Kidney (tissue), 14 donors: ENCODE measurements around the gene CPSF4. TPM values are rescaled to one million over a fixed set of nuclear protein-coding genes. Genes with fewer than 3 reads are reported as not detected.

Experiments used
- DNase-seq, 5 donors: peaks; one replicate each; pipeline ENCODE4 v3.0.0-alpha.2; 2013 to 2020
- FAIRE-seq: peaks from 2 replicates; lab custom pipeline; 2012; peaks lifted over from hg19 to GRCh38; lab: Jason Lieb, UNC
- H3K27ac ChIP-seq, 2 donors: one replicate each; pipeline ENCODE4 v1.7.0; 2013; ENCODE audit warnings: low read depth in 2 of 2, low read length in 2 of 2, inconsistent platforms in 1 of 2
- H3K27me3 ChIP-seq: one replicate; pipeline ENCODE4 v1.7.1; 2013; ENCODE audit warnings: low read length, inconsistent platforms; ENCODE audit not compliant: control insufficient read depth, insufficient read depth
- H3K36me3 ChIP-seq, 3 donors: one replicate each; pipeline versions ENCODE4 v1.7.0 to v1.7.1; 2013; ENCODE audit warnings: low read length in 3 of 3, control low read depth in 1 of 3, inconsistent platforms in 1 of 3; ENCODE audit not compliant: insufficient read depth in 3 of 3, control insufficient read depth in 2 of 3
- H3K4me1 ChIP-seq, 3 donors: one replicate each; pipeline versions ENCODE4 v1.7.0 to v1.7.1; 2013; ENCODE audit warnings: low read length in 3 of 3, inconsistent platforms in 1 of 3, low read depth in 1 of 3; ENCODE audit not compliant: control insufficient read depth in 2 of 3, insufficient read depth in 2 of 3
- H3K4me3 ChIP-seq, 3 donors: one replicate each; pipeline versions ENCODE4 v1.7.0 to v1.8.1; 2013; ENCODE audit warnings: low read length in 3 of 3, control low read depth in 1 of 3, inconsistent platforms in 1 of 3
- H3K9ac ChIP-seq, 3 donors: one replicate each; pipeline versions ENCODE4 v1.7.0 to v1.7.1; 2013; ENCODE audit warnings: low read length in 3 of 3, control low read depth in 1 of 3, inconsistent platforms in 1 of 3
- H3K9me3 ChIP-seq, 3 donors: one replicate each; pipeline versions ENCODE4 v1.7.0 to v1.7.1; 2013; ENCODE audit warnings: low read length in 3 of 3, control low read depth in 1 of 3, inconsistent platforms in 1 of 3; ENCODE audit not compliant: control insufficient read depth in 2 of 3, insufficient read depth in 1 of 3
- intact Hi-C: fragments of 100-400 bp; cut with DNase I; formaldehyde crosslinking; loops from one replicate; pipeline ENCODE4 v1.11.1; 2022
- polyA plus RNA-seq: library from polyadenylated mRNA; stranded (reverse); fragments of 350-450 nt; fragmentation: Illumina TruSeq; extraction: RNeasy Lipid Tissue Mini Kit (QIAGEN cat#74804); gene quantifications from one replicate; pipeline ENCODE4 v1.2.3, GENCODE V29; 2014; ENCODE audit warnings: low read depth, low replicate concordance; ENCODE audit not compliant: insufficient read depth
- total RNA-seq: library from RNA; stranded (reverse); fragmentation: NEBNext Ultra II Directional; extraction: Animal tissue kit (Norgen Biotek cat#: 25700); gene quantifications from one replicate; pipeline ENCODE4 v1.2.1, GENCODE V29; 2021
- TF ChIP-seq, protein P1 (sequence below): IDR thresholded peaks from 3 replicates; pipeline ENCODE4 v1.5.1; 2012; ENCODE audit warnings: mild to moderate bottlenecking, moderate library complexity, borderline replicate concordance; ENCODE audit not compliant: insufficient read depth; ENCODE audit errors: extremely low read depth
- donor health status: control.
- donor health status: control.
- donor health status: control.
- donor health status: control.
- donor health status: control.
- donor health status: DM: yes; HTN: yes; CAD: no.
- donor health status: Normal renal cell carcinoma (clear cell type).

Gene CPSF4
- total and polyA plus RNA-seq, 2 donors from 2014 or later, result 24.2 to 28.9 TPM

DNA sequence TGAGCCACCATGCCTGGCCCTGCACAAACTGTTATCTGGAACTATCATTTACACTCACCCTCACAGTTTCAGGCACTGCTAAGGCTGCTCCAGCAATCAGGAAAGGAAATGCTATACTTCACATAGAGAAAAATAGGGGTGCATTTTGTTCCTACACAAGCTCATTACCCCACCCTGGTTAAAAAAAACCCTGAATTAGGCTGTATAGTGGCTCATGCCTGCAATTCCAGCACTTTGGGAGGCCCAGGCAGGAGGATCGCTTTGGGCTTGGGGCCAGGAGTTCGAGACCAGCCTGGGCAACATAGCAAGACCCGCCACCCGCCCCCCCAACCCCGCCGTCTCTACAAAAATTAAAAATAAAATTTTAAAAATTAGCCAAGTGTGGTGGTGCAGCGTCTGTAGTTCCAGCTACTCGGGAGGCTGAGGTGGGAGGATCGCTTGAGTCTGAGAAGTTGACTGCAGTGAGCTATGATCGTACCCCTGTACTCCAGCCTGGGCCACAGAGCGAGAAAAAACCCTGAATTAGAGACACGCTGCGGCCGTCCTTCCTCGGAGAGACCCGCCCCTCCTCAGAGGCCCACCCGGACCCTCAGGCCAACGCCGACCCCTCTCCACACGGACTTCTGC is 684 bp upstream of the CPSF4 start:
- TF ChIP-seq, protein P1, sequence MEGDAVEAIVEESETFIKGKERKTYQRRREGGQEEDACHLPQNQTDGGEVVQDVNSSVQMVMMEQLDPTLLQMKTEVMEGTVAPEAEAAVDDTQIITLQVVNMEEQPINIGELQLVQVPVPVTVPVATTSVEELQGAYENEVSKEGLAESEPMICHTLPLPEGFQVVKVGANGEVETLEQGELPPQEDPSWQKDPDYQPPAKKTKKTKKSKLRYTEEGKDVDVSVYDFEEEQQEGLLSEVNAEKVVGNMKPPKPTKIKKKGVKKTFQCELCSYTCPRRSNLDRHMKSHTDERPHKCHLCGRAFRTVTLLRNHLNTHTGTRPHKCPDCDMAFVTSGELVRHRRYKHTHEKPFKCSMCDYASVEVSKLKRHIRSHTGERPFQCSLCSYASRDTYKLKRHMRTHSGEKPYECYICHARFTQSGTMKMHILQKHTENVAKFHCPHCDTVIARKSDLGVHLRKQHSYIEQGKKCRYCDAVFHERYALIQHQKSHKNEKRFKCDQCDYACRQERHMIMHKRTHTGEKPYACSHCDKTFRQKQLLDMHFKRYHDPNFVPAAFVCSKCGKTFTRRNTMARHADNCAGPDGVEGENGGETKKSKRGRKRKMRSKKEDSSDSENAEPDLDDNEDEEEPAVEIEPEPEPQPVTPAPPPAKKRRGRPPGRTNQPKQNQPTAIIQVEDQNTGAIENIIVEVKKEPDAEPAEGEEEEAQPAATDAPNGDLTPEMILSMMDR, result no peak
- Histone ChIP-seq H3K4me3 (peak overlapping the region; percentile 72 to 85 (median 81)), H3K4me1 (peaks cover 0 to 15% (median 3%) of the 10 kb centered on the region in 3 donors), H3K9me3 (no peaks in the 10 kb centered on the region), H3K27me3 (no peaks in the 10 kb centered on the region), H3K27ac (peak overlapping the region; percentile 65 to 82), H3K36me3 (peaks cover 0 to 9% (median 2%) of the 10 kb centered on the region in 3 donors), H3K9ac (peak overlapping the region in 2 of 3 donors; percentile 33 to 81)
- DNase-seq (no peak), FAIRE-seq (no peak)
- intact Hi-C loops, result no loop called here

- intact Hi-C loops, result no loop called here
- H3K9me3 ChIP-seq, result no peaks in the 10 kb centered on the region
- FAIRE-seq (no peak), DNase-seq (no peak)
- peaks cover 0 to 15% (median 3%) of the 10 kb centered on the region in 3 donors for H3K4me1 ChIP-seq
- peaks cover 0 to 6% (median 0%) of the 10 kb centered on the region in 3 donors for H3K36me3 ChIP-seq
- TF ChIP-seq, protein P1, result no peak
- no peak overlapping the region for H3K27ac ChIP-seq
- peak overlapping the region in 1 of 3 donors; percentile 74 for H3K9ac ChIP-seq
- H3K27me3 ChIP-seq, result no peaks in the 10 kb centered on the region
- H3K4me3 ChIP-seq, result peak overlapping the region in 1 of 3 donors; percentile 85
Observed at GRCh38 chr7:99440195-99440594, 1.5 kb downstream of the CPSF4 start.

GRCh38 chr7:99446096-99446495 is 7.4 kb downstream of the CPSF4 start:
- Histone ChIP-seq H3K27ac (no peak overlapping the region), H3K9ac (no peak overlapping the region), H3K4me1 (no peaks in the 10 kb centered on the region), H3K4me3 (no peak overlapping the region), H3K36me3 (peaks cover 2 to 38% (median 20%) of the 10 kb centered on the region in 3 donors), H3K9me3 (no peaks in the 10 kb centered on the region), H3K27me3 (no peaks in the 10 kb centered on the region)
- FAIRE-seq (no peak), DNase-seq (no peak)
- intact Hi-C loops, result no loop called here
- TF ChIP-seq, protein P1, result no peak
